HepG2 (cell line): Measurements from ENCODE around the gene DHX36.

Experiments used
- NFKBIZ ChIP-seq: IDR thresholded peaks from 2 replicates; pipeline ENCODE4 v1.6.1; 2018; ENCODE audit warnings: missing genetic modification reagents, missing compliant biosample characterization
- TF ChIP-seq, protein P1 (sequence below): sonication (generic); formaldehyde crosslinking; IDR thresholded peaks from 2 replicates; pipeline ENCODE4 v1.8.0; 2022; ENCODE audit warnings: mild to moderate bottlenecking, missing genetic modification reagents

DNA sequence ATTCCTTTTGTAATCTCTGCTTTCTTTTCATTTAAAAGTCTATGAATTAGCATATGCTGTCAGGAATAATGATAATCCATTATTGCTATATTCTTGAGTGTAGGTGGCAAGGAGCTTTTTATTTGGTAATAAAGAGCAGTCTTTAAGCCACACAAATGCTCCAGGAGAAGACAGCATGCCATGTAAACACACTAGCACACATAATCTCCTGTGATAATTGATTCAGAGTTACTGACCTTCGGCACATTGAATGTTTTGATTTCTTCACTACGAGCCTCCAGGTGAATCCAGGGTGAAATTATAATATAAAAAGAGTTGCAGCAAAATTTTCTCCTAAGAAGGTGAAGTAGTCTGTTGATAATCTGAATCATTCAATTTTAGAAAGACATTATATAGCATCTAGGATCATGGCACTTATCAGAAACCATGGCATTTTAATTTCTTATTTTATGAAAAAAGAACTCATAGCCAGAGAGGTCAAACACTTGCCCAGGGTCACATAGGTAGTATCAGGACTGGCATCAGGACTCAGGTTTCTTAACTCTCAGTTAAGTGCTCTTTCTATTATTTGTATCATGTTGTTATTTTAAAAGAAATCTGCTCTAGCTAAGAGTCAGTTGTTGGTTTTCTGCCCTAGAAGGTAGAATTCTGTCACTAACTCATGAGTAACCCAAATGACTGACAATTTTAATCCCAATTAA is 21.3 kb upstream of the DHX36 start:
- no peak for TF ChIP-seq NFKBIZ (CRISPR knock-in tag)
- TF ChIP-seq, protein P1, sequence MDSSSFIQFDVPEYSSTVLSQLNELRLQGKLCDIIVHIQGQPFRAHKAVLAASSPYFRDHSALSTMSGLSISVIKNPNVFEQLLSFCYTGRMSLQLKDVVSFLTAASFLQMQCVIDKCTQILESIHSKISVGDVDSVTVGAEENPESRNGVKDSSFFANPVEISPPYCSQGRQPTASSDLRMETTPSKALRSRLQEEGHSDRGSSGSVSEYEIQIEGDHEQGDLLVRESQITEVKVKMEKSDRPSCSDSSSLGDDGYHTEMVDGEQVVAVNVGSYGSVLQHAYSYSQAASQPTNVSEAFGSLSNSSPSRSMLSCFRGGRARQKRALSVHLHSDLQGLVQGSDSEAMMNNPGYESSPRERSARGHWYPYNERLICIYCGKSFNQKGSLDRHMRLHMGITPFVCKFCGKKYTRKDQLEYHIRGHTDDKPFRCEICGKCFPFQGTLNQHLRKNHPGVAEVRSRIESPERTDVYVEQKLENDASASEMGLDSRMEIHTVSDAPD (CRISPR knock-in tag), result no peak
